ENCODE measurements around the gene ATM. TPM values are rescaled to one million over a fixed set of nuclear protein-coding genes. Genes with fewer than 3 reads are reported as not detected.

ATM gene
- total RNA-seq, 1 donor from 2014 or later, result 30.1 TPM

DNA sequence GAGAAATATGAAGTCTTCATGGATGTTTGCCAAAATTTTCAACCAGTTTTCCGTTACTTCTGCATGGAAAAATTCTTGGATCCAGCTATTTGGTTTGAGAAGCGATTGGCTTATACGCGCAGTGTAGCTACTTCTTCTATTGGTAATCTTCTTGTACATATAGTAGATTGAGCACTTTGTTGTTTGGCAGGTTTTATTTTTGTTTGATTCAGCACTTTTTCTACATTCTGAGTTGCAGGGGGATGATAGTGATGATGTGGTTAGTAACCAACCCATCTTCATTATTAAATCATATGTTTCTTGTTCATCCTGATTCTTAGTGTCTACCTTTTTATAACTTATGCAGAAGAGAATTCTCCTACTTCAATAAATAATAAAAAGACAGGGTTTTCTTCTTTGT, 122.9 kb downstream of the ATM start:
- no peaks in the 10 kb centered on the region for H3K27me3 ChIP-seq (ENCODE audit: low read depth)
- H3K4me1 ChIP-seq, result no peaks in the 10 kb centered on the region
- peaks cover 37% of the 10 kb centered on the region for H3K36me3 ChIP-seq
- H3K4me3 ChIP-seq, result no peak overlapping the region
- TF ChIP-seq, protein P1, sequence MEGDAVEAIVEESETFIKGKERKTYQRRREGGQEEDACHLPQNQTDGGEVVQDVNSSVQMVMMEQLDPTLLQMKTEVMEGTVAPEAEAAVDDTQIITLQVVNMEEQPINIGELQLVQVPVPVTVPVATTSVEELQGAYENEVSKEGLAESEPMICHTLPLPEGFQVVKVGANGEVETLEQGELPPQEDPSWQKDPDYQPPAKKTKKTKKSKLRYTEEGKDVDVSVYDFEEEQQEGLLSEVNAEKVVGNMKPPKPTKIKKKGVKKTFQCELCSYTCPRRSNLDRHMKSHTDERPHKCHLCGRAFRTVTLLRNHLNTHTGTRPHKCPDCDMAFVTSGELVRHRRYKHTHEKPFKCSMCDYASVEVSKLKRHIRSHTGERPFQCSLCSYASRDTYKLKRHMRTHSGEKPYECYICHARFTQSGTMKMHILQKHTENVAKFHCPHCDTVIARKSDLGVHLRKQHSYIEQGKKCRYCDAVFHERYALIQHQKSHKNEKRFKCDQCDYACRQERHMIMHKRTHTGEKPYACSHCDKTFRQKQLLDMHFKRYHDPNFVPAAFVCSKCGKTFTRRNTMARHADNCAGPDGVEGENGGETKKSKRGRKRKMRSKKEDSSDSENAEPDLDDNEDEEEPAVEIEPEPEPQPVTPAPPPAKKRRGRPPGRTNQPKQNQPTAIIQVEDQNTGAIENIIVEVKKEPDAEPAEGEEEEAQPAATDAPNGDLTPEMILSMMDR (IDR thresholded peaks at IDR 0.05; ENCODE audit: borderline replicate concordance), result no peak
- intact Hi-C loops (cut with micrococcal nuclease), result no loop called here
- no peak overlapping the region for H3K27ac ChIP-seq (replicated peaks)
- no peak for DNase-seq
- no peaks in the 10 kb centered on the region for H3K9me3 ChIP-seq (replicated peaks)

- DNase-seq, result no peak
- H3K4me1 ChIP-seq, result no peaks in the 10 kb centered on the region
- H3K27ac ChIP-seq (replicated peaks), result no peak overlapping the region
- no peak overlapping the region for H3K4me3 ChIP-seq
- no peaks in the 10 kb centered on the region for H3K27me3 ChIP-seq (ENCODE audit: low read depth)
- peaks cover 44% of the 10 kb centered on the region for H3K36me3 ChIP-seq
- TF ChIP-seq, protein P1 (IDR thresholded peaks at IDR 0.05; ENCODE audit: borderline replicate concordance), result no peak
- intact Hi-C loops (cut with micrococcal nuclease), result no loop called here
- no peaks in the 10 kb centered on the region for H3K9me3 ChIP-seq (replicated peaks)
These were observed 123.6 kb downstream of the ATM start for GRCh38 chr11:108346451-108346850.

DNA sequence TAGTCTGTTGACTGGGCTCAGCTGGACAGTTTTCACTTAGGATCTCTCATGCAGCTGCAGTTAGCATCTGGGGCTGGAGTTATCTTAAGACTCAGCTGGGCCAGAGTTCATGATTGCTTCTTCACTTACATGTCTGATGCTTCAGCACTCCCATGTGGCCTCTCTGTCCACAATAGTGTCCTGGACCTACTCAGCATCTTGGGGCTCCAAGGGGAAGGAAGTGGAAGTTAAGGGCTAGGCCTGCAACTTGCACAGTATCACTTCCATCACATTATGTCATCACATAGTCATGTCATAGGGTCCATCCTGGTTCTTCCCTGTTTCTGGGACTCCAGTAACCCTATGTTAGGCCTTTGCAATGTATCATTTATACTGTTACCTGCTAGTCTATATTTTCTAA, 128.6 kb downstream of the ATM start:
- H3K4me1 ChIP-seq, result no peaks in the 10 kb centered on the region
- TF ChIP-seq, protein P1 (IDR thresholded peaks at IDR 0.05; ENCODE audit: borderline replicate concordance), result no peak
- H3K27me3 ChIP-seq (ENCODE audit: low read depth), result no peaks in the 10 kb centered on the region
- intact Hi-C loops (cut with micrococcal nuclease), result no loop called here
- DNase-seq, result no peak
- peaks cover 82% of the 10 kb centered on the region for H3K36me3 ChIP-seq
- H3K9me3 ChIP-seq (replicated peaks), result no peaks in the 10 kb centered on the region
- H3K4me3 ChIP-seq, result no peak overlapping the region
- H3K27ac ChIP-seq (replicated peaks), result no peak overlapping the region

DNA sequence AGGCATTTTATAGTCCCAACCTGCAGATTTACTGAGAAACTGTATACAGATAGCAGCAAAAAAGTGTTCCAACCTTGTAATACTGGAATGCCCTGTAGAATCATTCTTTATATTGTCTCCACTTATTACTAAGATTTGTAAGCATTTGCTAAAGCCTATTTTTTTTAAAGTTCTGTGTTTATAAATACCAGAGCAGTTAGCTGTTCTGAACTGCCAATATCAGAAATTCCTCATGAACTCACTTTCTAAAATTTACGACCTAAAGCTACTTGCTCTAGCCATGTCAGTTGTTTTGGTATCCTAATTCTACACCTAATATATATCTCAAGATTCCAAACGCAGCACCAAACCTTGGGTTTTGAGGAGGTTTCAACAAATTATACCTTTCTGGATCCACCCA, 141.3 kb downstream of the ATM start:
- intact Hi-C loops (cut with micrococcal nuclease), result no loop called here
- TF ChIP-seq, protein P1 (IDR thresholded peaks at IDR 0.05; ENCODE audit: borderline replicate concordance), result no peak
- Histone ChIP-seq H3K4me3 (no peak overlapping the region), H3K27ac (replicated peaks) (no peak overlapping the region), H3K4me1 (peaks cover 9% of the 10 kb centered on the region), H3K27me3 (ENCODE audit: low read depth) (no peaks in the 10 kb centered on the region), H3K36me3 (peaks cover 31% of the 10 kb centered on the region), H3K9me3 (replicated peaks) (no peaks in the 10 kb centered on the region)
- no peak for DNase-seq

- Histone ChIP-seq H3K27ac (replicated peaks) (no peak overlapping the region), H3K27me3 (ENCODE audit: low read depth) (no peaks in the 10 kb centered on the region), H3K9me3 (replicated peaks) (no peaks in the 10 kb centered on the region), H3K4me1 (peaks cover 9% of the 10 kb centered on the region), H3K36me3 (peaks cover 31% of the 10 kb centered on the region), H3K4me3 (no peak overlapping the region)
- TF ChIP-seq, protein P1 (IDR thresholded peaks at IDR 0.05; ENCODE audit: borderline replicate concordance), result no peak
- intact Hi-C loops (cut with micrococcal nuclease), result no loop called here
- no peak for DNase-seq
These were observed 145.3 kb downstream of the ATM start for GRCh38 chr11:108368134-108368533.

DNA sequence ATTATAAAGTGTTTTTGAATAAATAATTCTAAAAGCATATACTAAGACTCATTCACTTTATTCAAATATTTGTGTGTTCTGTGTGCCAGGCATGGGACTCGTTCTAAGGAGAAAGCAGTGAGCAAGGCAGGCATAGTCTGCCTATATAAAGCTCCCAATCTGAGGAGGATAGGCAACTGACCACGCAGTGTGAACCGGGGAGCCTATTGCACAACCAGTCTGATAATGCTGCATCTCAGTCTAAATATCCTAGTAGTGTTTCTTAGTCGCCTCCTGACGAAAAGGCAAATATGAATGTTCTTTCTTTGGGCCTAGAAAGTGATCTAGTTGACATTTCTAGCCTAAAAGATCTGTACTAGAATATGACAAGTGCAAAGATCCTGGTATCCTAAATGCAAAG, 146.2 kb downstream of the ATM start:
- Histone ChIP-seq H3K4me3 (no peak overlapping the region), H3K4me1 (peaks cover 9% of the 10 kb centered on the region), H3K9me3 (replicated peaks) (peaks cover 4% of the 10 kb centered on the region), H3K36me3 (peaks cover 31% of the 10 kb centered on the region), H3K27ac (replicated peaks) (no peak overlapping the region), H3K27me3 (ENCODE audit: low read depth) (no peaks in the 10 kb centered on the region)
- DNase-seq, result no peak
- intact Hi-C loops (cut with micrococcal nuclease), result no loop called here
- TF ChIP-seq, protein P1 (IDR thresholded peaks at IDR 0.05; ENCODE audit: borderline replicate concordance), result no peak
